ENCODE data around the gene GBA2. TPM values are rescaled to one million over a fixed set of nuclear protein-coding genes. Genes with fewer than 3 reads are reported as not detected.

The GBA2 gene
- total RNA-seq: 10 to 100 TPM; 64.1 to 76.3 TPM

GRCh38 chr9:35748858-35749514, at the start of gene GBA2, which contains the start of gene RGP1:
TSS of gene GBA2 (minus strand) at chr9:35749228. CDS start at chr9:35748704, 524 bp downstream.
TSS of gene RGP1 (plus strand) at chr9:35749287. CDS start at chr9:35749756, 469 bp downstream.
- Histone ChIP-seq H3K27ac (peak within 1 kb of the TSS; percentile 94 to 95), H3K27me3 (no peaks in the 10 kb centered on the region), H3K9me3 (no peaks in the 10 kb centered on the region), H3K36me3 (peaks cover 50% of the 10 kb centered on the region), H3K4me1 (peaks cover 0 to 62% of the 10 kb centered on the region in 2 donors), H3K4me3 (peak within 1 kb of the TSS; percentile 84 to 86)
- DNase-seq (ENCODE audit: low spot score): peak; percentile 76
- TF ChIP-seq, protein P1, sequence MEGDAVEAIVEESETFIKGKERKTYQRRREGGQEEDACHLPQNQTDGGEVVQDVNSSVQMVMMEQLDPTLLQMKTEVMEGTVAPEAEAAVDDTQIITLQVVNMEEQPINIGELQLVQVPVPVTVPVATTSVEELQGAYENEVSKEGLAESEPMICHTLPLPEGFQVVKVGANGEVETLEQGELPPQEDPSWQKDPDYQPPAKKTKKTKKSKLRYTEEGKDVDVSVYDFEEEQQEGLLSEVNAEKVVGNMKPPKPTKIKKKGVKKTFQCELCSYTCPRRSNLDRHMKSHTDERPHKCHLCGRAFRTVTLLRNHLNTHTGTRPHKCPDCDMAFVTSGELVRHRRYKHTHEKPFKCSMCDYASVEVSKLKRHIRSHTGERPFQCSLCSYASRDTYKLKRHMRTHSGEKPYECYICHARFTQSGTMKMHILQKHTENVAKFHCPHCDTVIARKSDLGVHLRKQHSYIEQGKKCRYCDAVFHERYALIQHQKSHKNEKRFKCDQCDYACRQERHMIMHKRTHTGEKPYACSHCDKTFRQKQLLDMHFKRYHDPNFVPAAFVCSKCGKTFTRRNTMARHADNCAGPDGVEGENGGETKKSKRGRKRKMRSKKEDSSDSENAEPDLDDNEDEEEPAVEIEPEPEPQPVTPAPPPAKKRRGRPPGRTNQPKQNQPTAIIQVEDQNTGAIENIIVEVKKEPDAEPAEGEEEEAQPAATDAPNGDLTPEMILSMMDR (IDR thresholded peaks at IDR 0.05): no peak

DNA sequence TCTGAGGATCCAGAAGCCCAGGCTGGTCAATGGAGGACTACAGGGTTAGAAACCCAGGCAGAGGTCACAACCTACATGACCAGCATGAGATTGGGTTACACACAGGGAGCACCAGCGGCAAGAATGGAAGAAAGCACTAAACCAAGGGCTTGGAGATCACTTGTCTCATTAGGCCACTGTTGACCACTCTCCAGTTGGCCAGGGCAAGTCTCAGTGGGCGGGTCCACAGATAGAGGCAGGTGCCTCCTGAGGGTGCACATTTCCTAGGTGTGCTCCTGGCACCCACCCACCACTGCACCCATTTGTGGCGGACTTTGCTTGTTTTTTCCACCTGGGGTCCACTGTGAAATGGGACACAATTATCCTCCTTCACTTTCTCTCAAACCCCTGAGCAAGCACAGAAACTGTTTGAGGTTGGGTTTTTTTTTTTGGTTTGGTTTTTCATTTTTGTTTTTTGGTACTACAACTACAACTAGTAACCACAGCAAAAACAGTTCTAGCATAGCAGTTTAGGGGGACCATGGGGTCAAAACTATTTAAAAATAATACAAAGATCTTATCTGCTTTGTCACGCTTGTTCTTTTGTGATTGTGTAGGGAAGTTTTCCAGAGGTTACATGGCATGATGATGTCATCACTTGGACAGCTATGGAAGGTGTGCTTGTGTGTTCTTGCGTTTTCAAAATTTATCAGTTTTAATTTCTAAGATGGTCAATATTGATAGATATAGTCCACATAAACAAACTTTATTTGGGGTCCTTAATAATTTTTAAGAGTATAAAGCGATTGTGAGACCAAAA, 48.5 kb upstream of the GBA2 start:
- Histone ChIP-seq H3K27me3 (no peaks in the 10 kb centered on the region), H3K27ac (no peak overlapping the region), H3K36me3 (peaks cover 20% of the 10 kb centered on the region), H3K4me1 (peaks cover 0 to 23% of the 10 kb centered on the region in 2 donors), H3K9me3 (no peaks in the 10 kb centered on the region), H3K4me3 (no peak overlapping the region)
- DNase-seq (ENCODE audit: low spot score): no peak
- TF ChIP-seq, protein P1 (IDR thresholded peaks at IDR 0.05): no peak

GRCh38 chr9:35795695-35796094, 46.7 kb upstream of the GBA2 start:
- peaks cover 0 to 35% of the 10 kb centered on the region in 2 donors for H3K4me1 ChIP-seq

GRCh38 chr9:35793461-35793860, 44.4 kb upstream of the GBA2 start:
- TF ChIP-seq, protein P1 (IDR thresholded peaks at IDR 0.05): no peak
- peak overlapping the region; percentile 8 to 30 for H3K27ac ChIP-seq
- DNase-seq (ENCODE audit: low spot score): no peak
- H3K9me3 ChIP-seq: no peaks in the 10 kb centered on the region
- H3K4me1 ChIP-seq: peaks cover 0 to 41% of the 10 kb centered on the region in 2 donors
- peak overlapping the region in 1 of 2 donors; percentile 0 for H3K4me3 ChIP-seq
- H3K27me3 ChIP-seq: no peaks in the 10 kb centered on the region
- H3K36me3 ChIP-seq: no peaks in the 10 kb centered on the region

More at GRCh38 chr9:35795695-35796094, 46.7 kb upstream of the GBA2 start:
- Histone ChIP-seq H3K9me3 (no peaks in the 10 kb centered on the region), H3K27ac (no peak overlapping the region), H3K4me3 (no peak overlapping the region), H3K36me3 (peaks cover 10% of the 10 kb centered on the region), H3K27me3 (no peaks in the 10 kb centered on the region)
- DNase-seq (ENCODE audit: low spot score): no peak
- TF ChIP-seq, protein P1 (IDR thresholded peaks at IDR 0.05): no peak

GRCh38 chr9:35792826-35793225, 43.8 kb upstream of the GBA2 start:
- TF ChIP-seq, protein P1 (IDR thresholded peaks at IDR 0.05): no peak
- no peak overlapping the region for H3K27ac ChIP-seq
- H3K9me3 ChIP-seq: no peaks in the 10 kb centered on the region
- peaks cover 0 to 41% of the 10 kb centered on the region in 2 donors for H3K4me1 ChIP-seq
- no peak for DNase-seq (ENCODE audit: low spot score)
- peak overlapping the region in 1 of 2 donors; percentile 0 for H3K4me3 ChIP-seq
- no peaks in the 10 kb centered on the region for H3K36me3 ChIP-seq
- no peaks in the 10 kb centered on the region for H3K27me3 ChIP-seq

All from right atrium auricular region (tissue), 2 donors.